PC-9 (cell line): ENCODE data around the gene AHCYL2.
"Not testable (repeated sequence)": the region's sequence is repeated elsewhere in the genome, so short reads cannot be mapped to it uniquely, and the experiment has no call there.

ENCODE experiments used
- EZH2 ChIP-seq: fragments of 200-600 bp; sonication (generic); IDR thresholded peaks from 2 replicates; pipeline ENCODE4 v1.8.0; 2017; ENCODE audit warnings: antibody characterized with exemption, low read depth
- TF ChIP-seq, protein P1 (sequence below): fragments of 200-600 bp; sonication (generic); conservative IDR thresholded peaks from 2 replicates; pipeline ENCODE4 v1.6.1; 2017; ENCODE audit warnings: mixed run types, antibody characterized with exemption, mild to moderate bottlenecking, moderate library complexity

DNA sequence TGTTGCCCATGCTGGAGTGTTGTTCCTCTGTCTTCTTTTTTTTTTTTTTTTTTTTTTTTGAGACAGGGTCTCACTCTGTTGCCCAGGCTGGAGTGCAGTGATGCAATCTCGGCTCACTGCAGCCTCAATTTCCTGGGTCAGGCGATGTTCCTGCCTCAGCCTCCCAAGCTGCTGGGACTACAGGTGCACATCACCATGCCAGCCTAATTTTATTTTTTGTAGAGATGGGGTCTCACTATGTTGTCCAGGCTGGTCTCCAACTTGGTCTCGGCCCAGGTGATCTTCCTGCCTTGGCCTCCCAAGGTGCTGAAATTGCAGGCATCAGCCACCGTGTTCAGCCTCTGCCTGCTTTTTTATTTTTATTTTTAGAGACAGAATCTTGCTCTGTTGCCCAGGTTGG is 5.7 kb upstream of the AHCYL2 start:
- TF ChIP-seq, protein P1, sequence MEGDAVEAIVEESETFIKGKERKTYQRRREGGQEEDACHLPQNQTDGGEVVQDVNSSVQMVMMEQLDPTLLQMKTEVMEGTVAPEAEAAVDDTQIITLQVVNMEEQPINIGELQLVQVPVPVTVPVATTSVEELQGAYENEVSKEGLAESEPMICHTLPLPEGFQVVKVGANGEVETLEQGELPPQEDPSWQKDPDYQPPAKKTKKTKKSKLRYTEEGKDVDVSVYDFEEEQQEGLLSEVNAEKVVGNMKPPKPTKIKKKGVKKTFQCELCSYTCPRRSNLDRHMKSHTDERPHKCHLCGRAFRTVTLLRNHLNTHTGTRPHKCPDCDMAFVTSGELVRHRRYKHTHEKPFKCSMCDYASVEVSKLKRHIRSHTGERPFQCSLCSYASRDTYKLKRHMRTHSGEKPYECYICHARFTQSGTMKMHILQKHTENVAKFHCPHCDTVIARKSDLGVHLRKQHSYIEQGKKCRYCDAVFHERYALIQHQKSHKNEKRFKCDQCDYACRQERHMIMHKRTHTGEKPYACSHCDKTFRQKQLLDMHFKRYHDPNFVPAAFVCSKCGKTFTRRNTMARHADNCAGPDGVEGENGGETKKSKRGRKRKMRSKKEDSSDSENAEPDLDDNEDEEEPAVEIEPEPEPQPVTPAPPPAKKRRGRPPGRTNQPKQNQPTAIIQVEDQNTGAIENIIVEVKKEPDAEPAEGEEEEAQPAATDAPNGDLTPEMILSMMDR, result not testable (repeated sequence)
- TF ChIP-seq EZH2, result not testable (repeated sequence)
